HG03575 (cell line): ENCODE measurements around the gene LRBA.
A peak's percentile ranks its signal among the peaks of the same experiment; 100 is the strongest.
"Not testable (repeated sequence)": the region's sequence is repeated elsewhere in the genome, so short reads cannot be mapped to it uniquely, and the experiment has no call there.

ENCODE experiments used
- ATAC-seq: cut with Tn5 transposase; IDR thresholded peaks from one replicate; pipeline ENCODE4 v1.9.1; 2021; ENCODE audit not compliant: unreplicated experiment, insufficient number of reproducible peaks, low FRiP score; ENCODE audit errors: extremely low read depth

Gene LRBA

GRCh38 chr4:150982557-150983233 lies 32.4 kb downstream of the LRBA start:
- no peak for ATAC-seq

- no peak for ATAC-seq
Observed at GRCh38 chr4:150978738-150979575, 36.1 kb downstream of the LRBA start.

GRCh38 chr4:150976478-150977118 lies 38.5 kb downstream of the LRBA start:
- ATAC-seq = no peak

- ATAC-seq = no peak
Observed at GRCh38 chr4:150974750-150975149, 40.3 kb downstream of the LRBA start.

- ATAC-seq = no peak
Observed at GRCh38 chr4:150974252-150974640, 40.8 kb downstream of the LRBA start.

GRCh38 chr4:150973626-150974251 lies 41.3 kb downstream of the LRBA start:
- no peak for ATAC-seq

- no peak for ATAC-seq
Observed at GRCh38 chr4:150972592-150972991, 42.5 kb downstream of the LRBA start.

GRCh38 chr4:150971901-150972300 lies 43.2 kb downstream of the LRBA start:
- no peak for ATAC-seq

- peak; percentile 80 for ATAC-seq
Observed at GRCh38 chr4:150970685-150971151, 44.4 kb downstream of the LRBA start.

- ATAC-seq = no peak
Observed at GRCh38 chr4:150964754-150965153, 50.3 kb downstream of the LRBA start.

- not testable (repeated sequence) for ATAC-seq
Observed at GRCh38 chr4:150963602-150964345, 51.3 kb downstream of the LRBA start.

- peak; percentile 47 for ATAC-seq
Observed at GRCh38 chr4:150962245-150962644, 52.8 kb downstream of the LRBA start.

- no peak for ATAC-seq
Observed at GRCh38 chr4:150961566-150961965, 53.5 kb downstream of the LRBA start.

- ATAC-seq = no peak
Observed at GRCh38 chr4:150960818-150961217, 54.3 kb downstream of the LRBA start.

GRCh38 chr4:150960079-150960478 lies 55.0 kb downstream of the LRBA start:
- no peak for ATAC-seq

GRCh38 chr4:150957981-150958380 lies 57.1 kb downstream of the LRBA start:
- not testable (repeated sequence) for ATAC-seq

- not testable (repeated sequence) for ATAC-seq
Observed at GRCh38 chr4:150957095-150957494, 58.0 kb downstream of the LRBA start.

- ATAC-seq = not testable (repeated sequence)
Observed at GRCh38 chr4:150953916-150954315, 61.2 kb downstream of the LRBA start.
